Esophagus muscularis mucosa (tissue), 4 donors: Measurements from ENCODE around the gene KCNH1. TPM values are rescaled to one million over a fixed set of nuclear protein-coding genes. Genes with fewer than 3 reads are reported as not detected.

Source experiments
- DNase-seq: peaks from one replicate; pipeline ENCODE4 v3.0.0-alpha.2; 2017; ENCODE audit errors: extremely low spot score
- H3K27ac ChIP-seq, 4 donors: fragments of 200-600 bp; sonication (generic); replicated peaks in 1 of 4; 1 replicate in 3 of 4; 2 replicates in 1 of 4; pipeline ENCODE4 v1.5.1; 2016 to 2019; ENCODE audit warnings: mild to moderate bottlenecking in 1 of 4
- H3K27me3 ChIP-seq, 4 donors: fragments of 200-600 bp; sonication (generic); one replicate each; pipeline versions ENCODE4 v1.5.1 to v1.6.0; 2016 to 2019
- H3K36me3 ChIP-seq, 4 donors: fragments of 200-600 bp; sonication (generic); one replicate each; pipeline ENCODE4 v1.5.1; 2016 to 2019
- H3K4me1 ChIP-seq, 4 donors: fragments of 200-600 bp; sonication (generic); one replicate each; pipeline ENCODE4 v1.5.1; 2016 to 2019
- H3K4me3 ChIP-seq, 4 donors: fragments of 200-600 bp; sonication (generic); 1 replicate in 2 of 4; 2 replicates in 2 of 4; pipeline ENCODE4 v1.5.1; 2016 to 2019; ENCODE audit warnings: mild to moderate bottlenecking in 4 of 4, moderate library complexity in 1 of 4
- H3K9me3 ChIP-seq, 4 donors: fragments of 200-600 bp; sonication (generic); 1 replicate in 3 of 4; 2 replicates in 1 of 4; pipeline ENCODE4 v1.5.1; 2016 to 2019
- CTCF ChIP-seq, 3 experiments: fragments of 200-600 bp in 2 of 3; fragments of 450-650 bp in 1 of 3; sonication (generic) in 2 of 3; IDR thresholded peaks; one replicate each; pipeline ENCODE4 v1.5.1; 2017 to 2019; ENCODE audit warnings: antibody characterized with exemption in 3 of 3, mild to moderate bottlenecking in 2 of 3, moderate library complexity in 1 of 3
- EP300 ChIP-seq: sonication (generic); formaldehyde crosslinking; IDR thresholded peaks from one replicate; pipeline ENCODE4 v1.6.1; 2017; ENCODE audit warnings: antibody characterized with exemption
- POLR2A ChIP-seq: fragments of 450-650 bp; IDR thresholded peaks from one replicate; pipeline ENCODE4 v1.6.1; 2017; ENCODE audit warnings: antibody characterized with exemption, moderate library complexity, mild to moderate bottlenecking, low read depth
- POLR2AphosphoS5 ChIP-seq, 2 donors: sonication (generic); formaldehyde crosslinking; IDR thresholded peaks; one replicate each; pipeline ENCODE4 v1.6.1; 2017; ENCODE audit warnings: antibody characterized with exemption in 2 of 2
- WGBS: methylation state at CpG from one replicate; pipeline ENCODE4 v1.1.5; 2018; 5-methylcytosine and 5-hydroxymethylcytosine counted together
- intact Hi-C: fragments of 100-400 bp; cut with DNase I; formaldehyde crosslinking; loops from one replicate; pipeline ENCODE4 v1.15.1; 2023
- total RNA-seq, 4 donors: library from RNA; depleted of rRNA; stranded (reverse); fragments of >200 nt; gene quantifications; one replicate each; pipeline versions ENCODE4 v1.1.0 to v1.2.1, GENCODE V29; 2016

The KCNH1 gene
- total RNA-seq, 4 donors from 2014 or later = 0.11 to 0.78 (median 0.46) TPM

GRCh38 chr1:210786546-210786945 lies 347.4 kb downstream of the KCNH1 start:
- intact Hi-C loops = no loop called here
- Histone ChIP-seq H3K27me3 (no peaks in the 10 kb centered on the region), H3K9me3 (no peaks in the 10 kb centered on the region), H3K36me3 (no peaks in the 10 kb centered on the region), H3K4me3 (no peak overlapping the region), H3K27ac (no peak overlapping the region), H3K4me1 (no peaks in the 10 kb centered on the region)
- 81% methylated on average over 1 of the region's 1 CpG for WGBS
- no peak for DNase-seq
- TF ChIP-seq POLR2A = no peak
- TF ChIP-seq CTCF (IDR thresholded peaks at IDR 0.05) = no peak
- no peak for TF ChIP-seq POLR2AphosphoS5 (IDR thresholded peaks at IDR 0.05)
- no peak for TF ChIP-seq EP300

- TF ChIP-seq CTCF (IDR thresholded peaks at IDR 0.05) (no peak), POLR2A (no peak), EP300 (no peak), POLR2AphosphoS5 (IDR thresholded peaks at IDR 0.05) (no peak)
- Histone ChIP-seq H3K27ac (no peak overlapping the region), H3K4me1 (peaks cover 0 to 8% (median 0%) of the 10 kb centered on the region in 4 donors), H3K4me3 (no peak overlapping the region), H3K9me3 (no peaks in the 10 kb centered on the region), H3K36me3 (no peaks in the 10 kb centered on the region), H3K27me3 (no peaks in the 10 kb centered on the region)
- 73% methylated on average over 1 of the region's 1 CpG for WGBS
- intact Hi-C loops = no loop called here
- peak; percentile 50 for DNase-seq
Observed at GRCh38 chr1:210783925-210784324, 350.0 kb downstream of the KCNH1 start.

GRCh38 chr1:210781652-210782051 lies 352.3 kb downstream of the KCNH1 start:
- no peak overlapping the region for H3K4me3 ChIP-seq
- 77% methylated on average over 5 of the region's 5 CpGs for WGBS
- H3K27me3 ChIP-seq = no peaks in the 10 kb centered on the region
- no peak for TF ChIP-seq CTCF (IDR thresholded peaks at IDR 0.05)
- TF ChIP-seq POLR2AphosphoS5 (IDR thresholded peaks at IDR 0.05) = no peak
- no peak for TF ChIP-seq EP300
- H3K36me3 ChIP-seq = no peaks in the 10 kb centered on the region
- no peaks in the 10 kb centered on the region for H3K9me3 ChIP-seq
- peak; percentile 77 for DNase-seq
- peaks cover 0 to 8% (median 0%) of the 10 kb centered on the region in 4 donors for H3K4me1 ChIP-seq
- intact Hi-C loops = no loop called here
- H3K27ac ChIP-seq = no peak overlapping the region

GRCh38 chr1:210779269-210779668 lies 354.7 kb downstream of the KCNH1 start:
- Histone ChIP-seq H3K4me1 (peaks cover 0 to 8% (median 0%) of the 10 kb centered on the region in 4 donors), H3K27ac (no peak overlapping the region), H3K27me3 (no peaks in the 10 kb centered on the region), H3K9me3 (no peaks in the 10 kb centered on the region), H3K4me3 (no peak overlapping the region), H3K36me3 (no peaks in the 10 kb centered on the region)
- intact Hi-C loops = no loop called here
- 27% methylated on average over 3 of the region's 3 CpGs for WGBS
- peak; percentile 89 for DNase-seq
- TF ChIP-seq POLR2A (no peak), EP300 (no peak), CTCF (IDR thresholded peaks at IDR 0.05) (no peak), POLR2AphosphoS5 (IDR thresholded peaks at IDR 0.05) (no peak)

GRCh38 chr1:210777914-210778313 lies 356.0 kb downstream of the KCNH1 start:
- Histone ChIP-seq H3K4me1 (peaks cover 0 to 8% (median 0%) of the 10 kb centered on the region in 4 donors), H3K4me3 (no peak overlapping the region), H3K9me3 (no peaks in the 10 kb centered on the region), H3K27ac (no peak overlapping the region), H3K27me3 (no peaks in the 10 kb centered on the region), H3K36me3 (no peaks in the 10 kb centered on the region)
- WGBS = 100% methylated on average over 2 of the region's 2 CpGs
- intact Hi-C loops = no loop called here
- TF ChIP-seq CTCF (IDR thresholded peaks at IDR 0.05) = no peak
- TF ChIP-seq POLR2A = no peak
- TF ChIP-seq EP300 = no peak
- no peak for TF ChIP-seq POLR2AphosphoS5 (IDR thresholded peaks at IDR 0.05)
- no peak for DNase-seq
